GM19193 (cell line): ENCODE data around the gene BMAL2.

Experiments used
- POLR2A ChIP-seq: IDR thresholded peaks from 4 replicates; pipeline ENCODE4 v1.6.1; 2011; ENCODE audit not compliant: insufficient read depth, insufficient read length; ENCODE audit errors: extremely low read depth

BMAL2 gene

DNA sequence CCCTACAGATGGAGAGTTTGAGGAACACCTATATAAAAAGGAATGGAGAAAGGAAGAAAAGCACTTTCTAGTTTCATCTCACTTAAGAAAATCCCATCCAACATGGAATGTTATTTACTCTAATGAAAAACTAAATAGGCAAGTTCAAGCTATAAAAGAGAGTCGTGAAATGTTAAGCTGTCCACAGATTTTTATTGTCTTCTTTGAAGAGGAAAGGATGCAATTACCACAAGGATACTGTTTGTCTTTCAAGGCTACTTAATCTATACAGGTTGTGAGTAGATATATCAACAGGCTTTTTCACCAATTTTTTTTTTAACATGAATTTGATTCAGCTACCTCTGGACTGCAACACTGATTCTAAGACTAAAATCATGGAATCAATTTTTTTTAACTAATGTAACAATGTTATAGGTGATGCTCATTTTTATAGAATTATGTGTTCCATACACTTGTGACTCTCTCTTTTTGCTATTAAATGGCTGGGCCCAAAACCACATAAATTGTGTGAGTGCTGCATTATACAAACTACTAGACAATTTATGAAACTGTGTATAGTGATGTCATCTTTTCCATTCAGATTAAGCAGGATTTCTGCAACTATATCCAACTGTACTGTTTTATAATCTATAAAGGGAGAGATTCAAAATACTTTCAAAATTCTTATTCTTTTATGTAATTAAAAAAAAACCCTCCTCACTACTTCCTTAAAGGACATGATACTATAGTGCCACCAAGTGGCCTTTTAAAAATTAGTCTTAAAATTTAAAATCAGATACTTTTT lies 26.8 kb upstream of the BMAL2 start:
- TF ChIP-seq POLR2A = no peak

DNA sequence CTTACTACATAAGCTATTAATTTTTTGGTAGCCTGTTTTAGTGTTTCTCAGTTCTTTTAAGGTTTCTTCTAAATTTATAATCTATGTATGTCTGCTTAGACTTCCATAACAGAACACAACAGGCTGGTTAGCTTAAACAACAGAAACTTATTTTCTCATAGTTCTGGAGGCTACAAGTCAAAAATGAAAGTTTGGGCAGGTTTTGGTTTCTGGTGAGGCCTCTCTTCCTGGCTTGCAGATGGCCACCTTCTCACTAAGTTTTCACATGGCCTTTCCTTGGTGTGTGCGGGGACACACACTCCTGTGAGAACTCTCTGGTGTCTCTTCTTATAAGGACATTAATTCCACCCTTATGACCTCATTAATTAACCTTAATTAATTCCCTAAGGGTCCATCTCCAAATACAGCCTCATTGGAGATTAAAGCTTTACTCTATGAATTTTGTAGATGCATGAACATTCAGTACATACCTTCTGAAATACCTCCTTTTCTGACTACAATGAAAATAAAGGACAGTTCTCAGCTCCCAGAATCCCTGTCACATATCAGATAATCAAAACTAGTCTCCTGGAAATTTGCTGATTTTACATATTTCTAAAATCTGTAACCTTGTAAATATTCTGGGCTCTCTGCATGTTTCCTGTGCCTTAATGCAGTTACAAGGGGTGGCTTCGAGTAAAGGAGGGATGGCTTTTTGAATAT lies 23.2 kb upstream of the BMAL2 start:
- TF ChIP-seq POLR2A = no peak

DNA sequence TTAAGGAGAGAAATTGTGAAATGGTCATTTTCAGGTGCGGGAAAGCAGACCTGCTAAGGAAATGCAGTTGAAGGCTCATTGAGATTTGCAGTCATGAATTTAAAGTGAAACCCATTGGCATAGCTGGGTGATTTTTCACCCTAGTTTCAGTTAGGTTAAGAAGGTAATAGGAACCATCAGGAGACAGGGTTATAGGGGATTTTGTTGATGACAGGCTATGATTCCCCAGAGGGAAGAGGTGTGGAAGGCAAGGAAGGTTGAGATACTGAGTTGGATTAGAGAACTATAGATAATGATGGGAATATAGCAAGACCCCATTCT lies 22.7 kb upstream of the BMAL2 start:
- TF ChIP-seq POLR2A = no peak

DNA sequence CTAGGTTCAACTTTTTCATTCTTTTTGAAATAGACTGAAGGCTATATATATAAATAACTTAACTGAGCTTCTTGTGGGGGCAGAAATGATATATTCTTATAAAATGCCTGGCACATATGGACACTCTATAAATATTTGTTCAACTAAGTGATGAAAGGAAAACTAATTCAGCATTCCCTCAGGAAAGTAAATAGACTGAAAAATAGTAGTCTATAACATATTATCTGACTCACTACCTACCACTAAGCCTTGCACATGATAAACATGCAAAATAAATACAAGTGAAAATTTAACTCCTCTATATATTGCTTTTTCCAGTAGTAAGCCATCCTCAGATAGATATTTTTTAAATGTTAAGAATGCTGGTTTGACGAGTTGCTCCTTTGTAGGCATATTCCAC lies 15.7 kb upstream of the BMAL2 start:
- TF ChIP-seq POLR2A = no peak

DNA sequence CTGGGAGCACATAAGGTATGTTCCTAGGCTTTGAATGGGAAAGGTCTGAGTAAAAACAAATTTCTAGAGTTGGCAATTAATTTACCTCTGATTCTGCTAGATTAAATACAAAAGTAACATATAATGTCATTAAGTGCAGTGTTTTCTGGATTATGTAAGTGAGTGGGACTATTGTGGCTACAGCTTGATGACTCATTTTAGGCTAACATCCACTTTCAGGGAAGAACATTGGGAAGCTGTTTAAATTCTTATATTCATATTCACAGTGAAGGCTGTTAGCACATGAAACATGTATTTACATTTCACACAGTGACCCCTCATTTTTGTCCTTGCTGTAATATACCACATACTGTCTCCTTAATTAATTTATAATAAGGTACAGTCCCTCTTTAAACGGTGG lies 13.2 kb upstream of the BMAL2 start:
- no peak for TF ChIP-seq POLR2A

DNA sequence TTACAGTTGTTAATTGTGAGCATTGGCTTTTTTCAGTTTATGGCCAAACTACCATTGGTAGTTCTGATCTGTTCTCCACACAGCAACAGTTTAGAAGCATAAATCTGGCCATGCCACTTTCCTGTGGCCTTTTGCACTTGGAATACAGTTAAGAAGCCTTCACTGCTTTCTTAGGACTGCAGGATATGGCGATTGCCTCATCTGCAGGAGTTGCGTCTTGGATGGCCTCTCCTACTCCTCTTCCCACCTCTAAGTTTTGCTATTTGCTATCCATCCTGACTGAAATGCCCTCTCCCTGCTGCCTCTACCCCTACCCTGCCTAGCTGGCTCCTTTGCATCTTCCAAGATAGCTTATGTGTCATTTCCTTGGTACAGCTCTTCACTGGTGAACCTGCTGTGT lies 12.8 kb upstream of the BMAL2 start:
- TF ChIP-seq POLR2A = no peak

DNA sequence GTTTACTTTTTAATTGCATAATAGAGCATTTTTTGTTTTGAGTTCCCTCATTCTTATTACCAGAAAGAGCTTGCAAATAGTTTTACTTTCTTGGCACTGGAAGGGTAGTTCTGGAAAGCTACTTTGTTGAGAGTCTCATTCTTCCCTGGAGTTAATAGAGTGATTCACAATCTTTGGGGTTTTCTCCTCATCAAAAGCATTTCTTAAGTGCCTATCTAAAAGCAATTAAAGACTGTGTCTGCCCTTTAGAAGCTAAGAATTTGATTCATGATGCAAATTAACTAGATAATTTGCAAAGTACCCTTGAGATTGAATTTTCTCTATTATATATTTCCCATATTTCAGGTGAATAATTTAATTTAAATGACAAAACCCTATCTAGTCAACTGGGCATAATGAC lies 8.1 kb upstream of the BMAL2 start:
- TF ChIP-seq POLR2A = no peak

DNA sequence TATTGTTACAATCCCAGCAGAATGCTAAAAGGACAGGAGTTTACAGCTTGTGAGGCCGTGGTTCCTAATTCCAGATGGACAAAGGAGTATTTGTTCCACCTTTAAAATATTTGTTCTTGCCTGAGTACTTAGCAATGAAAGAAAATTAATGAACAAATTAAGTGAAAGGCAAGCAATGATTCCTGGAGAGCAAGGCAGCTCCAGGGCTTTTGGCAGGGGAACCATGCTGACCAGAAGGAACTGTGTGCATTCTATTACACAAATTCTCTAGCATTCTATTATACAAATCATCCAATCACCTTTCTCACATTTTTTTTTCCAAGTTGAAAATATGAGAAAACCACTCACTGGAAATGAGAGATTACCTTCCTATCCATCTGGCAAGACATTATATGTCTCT lies 1.8 kb upstream of the BMAL2 start:
- TF ChIP-seq POLR2A = no peak

DNA sequence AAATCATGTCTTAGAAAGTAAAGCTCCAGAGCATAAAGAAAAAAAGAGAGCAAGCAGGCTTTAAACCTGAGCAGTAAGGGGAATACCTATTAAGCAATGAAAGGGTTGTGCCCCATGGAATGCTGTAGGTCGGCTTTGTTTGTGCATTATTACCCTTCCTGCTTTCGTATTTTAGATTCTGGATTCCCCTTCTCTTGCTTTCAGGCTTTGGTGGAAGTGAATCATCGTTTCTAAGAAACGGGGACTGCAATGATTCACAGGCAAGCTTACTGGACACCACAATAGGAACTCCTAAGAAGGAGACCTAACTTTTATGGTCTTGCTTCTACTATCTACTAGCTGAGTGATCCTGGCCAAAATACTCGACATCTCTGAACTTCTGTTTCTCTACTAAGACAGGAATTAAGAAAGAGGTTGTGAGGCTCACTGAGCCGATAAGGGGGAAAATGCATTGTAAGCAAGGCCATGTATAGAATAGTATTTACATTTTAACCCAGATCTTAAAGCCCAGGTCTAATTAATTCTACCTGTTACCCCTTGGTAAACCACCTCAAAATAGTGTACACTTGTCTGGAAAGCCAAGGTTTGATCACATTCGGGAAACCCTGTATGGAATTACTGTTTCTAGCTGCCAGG lies 1.2 kb upstream of the BMAL2 start:
- TF ChIP-seq POLR2A = no peak

DNA sequence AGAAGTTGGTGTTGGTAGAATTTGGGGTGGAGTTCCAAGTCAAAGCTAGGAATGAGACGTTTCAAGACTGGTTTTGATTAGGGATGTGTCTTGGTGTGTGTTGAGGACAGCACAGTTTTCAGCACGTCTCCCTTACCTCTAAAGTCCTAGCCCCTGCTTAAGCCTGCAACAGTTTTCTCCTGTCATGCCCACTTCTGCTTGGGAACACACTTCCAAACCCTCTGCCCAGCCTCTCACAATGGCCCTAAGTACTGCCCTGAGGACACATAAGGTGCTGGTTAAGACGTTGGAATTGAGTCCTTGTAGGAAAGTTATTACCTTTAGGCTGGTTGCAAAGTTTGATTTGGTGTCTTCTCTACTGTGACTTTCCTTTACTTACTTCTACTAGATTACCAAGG lies 710 bp upstream of the BMAL2 start:
- TF ChIP-seq POLR2A = no peak

DNA sequence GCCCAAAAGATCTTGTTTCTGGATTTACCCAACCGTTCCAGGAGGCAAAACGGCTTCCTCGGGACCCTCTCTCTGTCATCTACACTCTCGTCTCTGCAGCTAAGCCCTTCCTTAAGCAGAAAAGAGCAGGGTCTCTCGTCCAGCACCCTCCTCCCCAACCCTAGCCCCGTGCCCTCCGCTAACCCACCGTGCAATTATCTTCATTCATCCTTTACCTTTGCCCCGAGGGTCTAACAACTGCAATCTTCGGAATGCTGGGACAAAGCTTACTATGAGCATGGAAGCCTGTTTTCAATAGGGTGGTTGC lies 276 bp upstream of the BMAL2 start:
- no peak for TF ChIP-seq POLR2A

DNA sequence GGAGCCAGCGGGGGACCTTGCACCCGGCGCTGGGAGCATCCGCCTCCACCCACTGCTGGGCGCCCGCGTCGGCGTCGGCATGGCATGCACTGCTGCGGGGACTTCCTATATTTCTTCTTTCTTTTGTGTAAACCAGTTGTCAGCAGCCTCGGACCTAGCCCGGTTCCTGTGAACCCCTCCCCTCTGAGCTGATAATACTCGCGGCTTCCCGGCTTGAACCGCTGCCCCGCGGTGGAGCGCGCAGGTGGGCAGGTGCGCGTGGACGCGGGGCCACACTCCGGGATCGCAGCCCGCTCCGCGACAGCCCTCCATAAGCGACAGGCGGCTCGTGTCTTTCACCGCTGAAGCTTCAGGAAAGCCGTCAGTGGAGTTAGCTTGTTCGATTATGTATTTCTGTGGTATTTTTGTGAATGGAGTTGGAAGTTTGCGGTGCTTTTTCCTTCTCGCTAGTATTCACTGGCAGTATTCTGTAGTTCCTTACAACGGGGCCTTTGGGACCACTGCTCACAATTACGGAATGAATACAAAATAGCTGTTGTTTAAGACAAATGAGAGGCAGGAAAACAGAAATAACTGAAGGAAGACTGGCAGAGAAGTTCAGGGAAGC lies 870 bp downstream of the BMAL2 start:
- TF ChIP-seq POLR2A = no peak

DNA sequence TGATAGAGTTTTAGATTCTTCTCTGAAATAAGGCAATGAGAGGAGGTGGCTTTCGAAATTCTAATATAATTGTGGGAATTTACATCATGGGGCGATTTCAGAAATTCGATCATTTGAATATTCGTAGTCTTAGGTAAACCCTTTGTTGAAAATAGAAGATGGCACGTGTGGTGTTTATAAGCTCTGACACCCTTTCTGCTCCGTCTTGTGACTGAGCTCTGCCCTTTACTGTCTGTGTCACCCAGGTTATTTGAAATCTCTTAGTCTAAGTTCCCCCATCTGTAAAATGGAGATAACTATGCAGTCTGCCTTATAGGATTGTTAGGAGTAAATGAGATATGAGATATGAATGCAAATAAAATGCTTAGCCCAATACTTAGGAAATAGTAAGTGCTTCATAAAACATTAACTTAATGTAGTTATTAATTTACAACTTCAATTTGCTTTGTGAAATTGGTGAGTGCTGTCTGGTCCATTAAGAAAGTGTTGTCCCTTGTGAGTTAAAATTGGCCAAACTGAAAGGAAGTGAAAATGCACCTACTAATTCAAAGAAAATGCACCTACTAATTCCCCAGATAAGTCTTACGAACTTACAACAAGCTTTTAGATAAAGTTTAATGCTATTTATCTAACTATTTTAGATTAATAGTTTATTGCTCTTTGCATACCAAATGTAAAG lies 1.5 kb downstream of the BMAL2 start:
- no peak for TF ChIP-seq POLR2A

DNA sequence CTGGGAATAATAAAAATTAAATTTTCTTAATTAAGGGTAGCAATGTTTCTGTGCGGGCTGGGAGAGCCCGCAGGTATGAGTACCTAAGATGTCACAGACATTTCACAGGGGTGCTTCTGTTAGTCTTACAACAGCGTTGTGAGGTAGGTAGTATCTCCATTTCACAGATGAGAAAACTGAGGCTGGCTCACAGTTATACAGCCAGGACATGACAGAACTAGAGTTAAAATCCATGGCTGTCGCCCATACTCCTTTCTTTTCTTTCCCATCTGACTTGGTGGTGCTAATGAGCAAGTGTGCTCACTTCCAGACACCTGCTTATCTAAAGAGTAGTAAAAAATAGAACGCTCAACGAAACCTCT lies 2.1 kb downstream of the BMAL2 start:
- no peak for TF ChIP-seq POLR2A
